ENCODE measurements around the gene TMEM79.
A peak's percentile ranks its signal among the peaks of the same experiment; 100 is the strongest.
"Not testable (repeated sequence)": the region's sequence is repeated elsewhere in the genome, so short reads cannot be mapped to it uniquely, and the experiment has no call there.

Gene TMEM79

GRCh38 chr1:156316909-156317308 is 32.8 kb downstream of the TMEM79 start:
- no peak for FAIRE-seq

DNA sequence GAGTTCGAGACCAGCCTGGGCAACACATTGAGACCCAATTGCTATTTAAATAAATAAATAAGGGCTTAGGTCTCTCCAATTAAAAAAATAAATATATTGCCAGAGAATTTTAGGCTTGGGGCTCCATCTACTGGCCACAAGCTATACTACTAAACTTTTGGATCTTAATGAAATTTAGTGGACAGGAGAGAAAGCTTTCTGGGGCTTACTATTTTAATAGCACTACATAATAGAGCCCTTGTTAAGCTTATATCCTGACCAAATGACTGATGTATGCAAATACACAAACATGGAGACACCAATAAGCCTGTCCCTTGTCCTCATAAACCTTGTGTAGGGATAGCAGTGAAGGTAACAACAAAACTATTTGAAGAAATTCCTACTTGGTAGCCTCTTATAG is 35.5 kb downstream of the TMEM79 start:
- FAIRE-seq = no peak

DNA sequence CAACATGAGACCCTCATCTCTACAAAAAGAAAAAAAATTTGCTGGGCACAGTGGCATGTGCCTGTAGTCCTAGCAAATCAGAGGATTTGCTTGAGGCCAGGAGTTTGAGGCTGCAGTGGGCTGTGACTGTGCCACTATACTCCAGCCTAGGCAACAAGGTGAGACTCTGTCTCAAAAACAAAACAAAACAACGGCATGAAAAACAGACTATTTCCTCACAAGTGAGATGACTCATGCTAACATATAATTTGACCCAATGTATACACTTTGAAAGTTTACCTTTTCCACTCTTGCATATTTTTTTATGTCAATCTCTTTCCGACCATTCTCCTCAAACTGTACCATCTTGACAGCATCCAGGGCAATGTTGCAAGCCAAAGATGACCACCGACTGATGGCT is 36.4 kb downstream of the TMEM79 start:
- FAIRE-seq = no peak

DNA sequence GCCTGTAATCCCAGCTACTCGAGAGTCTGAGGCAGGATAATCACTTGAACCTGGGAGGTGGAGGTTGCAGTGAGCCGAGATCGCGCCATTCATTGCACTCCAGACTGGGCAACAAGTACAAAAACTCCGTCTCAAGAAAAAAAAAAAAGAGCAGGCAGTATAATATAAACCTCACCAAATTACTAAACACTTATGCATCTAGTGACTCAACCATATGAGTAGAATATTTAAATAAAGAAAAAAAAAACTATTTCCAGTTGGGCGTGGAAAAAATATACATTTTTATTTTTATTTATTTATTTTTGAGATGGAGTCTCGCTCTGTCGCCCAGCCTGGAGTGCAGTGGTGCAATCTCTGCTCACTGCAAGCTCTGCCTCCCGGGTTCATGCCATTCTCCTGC is 39.1 kb downstream of the TMEM79 start:
- FAIRE-seq = not testable (repeated sequence)

- FAIRE-seq = no peak
Measured at GRCh38 chr1:156336242-156336641, 52.1 kb downstream of the TMEM79 start.

GRCh38 chr1:156337052-156337887 is 53.1 kb downstream of the TMEM79 start:
- FAIRE-seq = no peak

DNA sequence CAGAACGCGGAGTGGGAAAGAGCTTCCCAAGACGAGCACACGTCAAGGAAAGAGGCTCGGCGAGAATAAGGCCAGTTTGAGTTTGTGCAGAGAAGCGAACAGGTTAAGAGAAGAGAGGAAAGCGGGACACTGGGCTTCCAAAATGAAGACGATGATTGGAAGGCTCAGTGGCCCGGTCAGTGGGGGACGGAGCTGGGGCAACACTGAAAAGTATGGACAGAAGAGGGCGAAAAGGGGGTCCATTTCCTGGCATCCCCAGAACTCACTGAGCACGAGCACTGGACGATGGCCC is 53.7 kb downstream of the TMEM79 start:
- FAIRE-seq = no peak

DNA sequence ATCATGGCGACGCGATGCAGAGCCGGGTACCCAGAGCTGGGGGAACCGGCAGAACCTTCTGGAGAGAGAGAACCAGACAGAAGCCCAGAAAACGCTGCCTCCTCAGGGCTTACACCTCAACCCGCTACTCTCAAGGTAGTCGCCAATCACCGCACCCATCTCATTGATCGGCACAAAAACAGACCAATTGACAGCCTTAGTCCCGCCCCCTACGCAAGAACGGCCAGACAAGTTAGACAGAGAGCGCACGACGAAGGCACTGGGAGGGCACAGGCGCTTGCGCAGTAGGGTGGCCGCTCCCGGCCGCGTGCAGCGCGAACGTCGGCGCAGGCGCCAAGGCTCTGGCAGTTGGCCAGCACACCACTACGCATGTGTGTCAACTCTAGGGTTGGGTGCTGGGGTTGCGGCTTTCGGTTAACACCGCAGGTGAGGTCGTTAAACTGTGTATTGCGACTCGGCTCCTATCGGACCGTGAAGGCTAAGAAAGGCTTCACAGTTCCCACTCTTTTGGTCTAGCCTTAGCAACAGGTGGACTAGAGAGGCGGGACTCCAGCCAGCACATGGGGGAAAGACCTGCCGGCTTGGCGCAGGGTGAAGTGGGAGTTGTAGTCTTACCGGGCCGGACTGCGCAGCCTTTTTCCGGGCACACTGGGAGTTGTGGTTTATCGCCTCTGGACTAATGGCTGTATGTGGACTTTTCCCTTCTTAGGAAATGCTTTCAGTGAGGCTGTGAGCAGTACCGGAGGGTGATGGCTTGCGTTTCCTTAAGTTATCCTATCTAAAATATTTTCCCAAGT is 54.3 kb downstream of the TMEM79 start, which contains the start of the genes CCT3 and TSACC:
CCT3 (minus strand) TSS at position 113 of the 797 bp plus-strand sequence; CDS start at position 5, 108 bp downstream.
TSACC (plus strand) TSS at position 347 of the 797 bp plus-strand sequence. CDS start 1,232 bp downstream, outside the sequence.
- peak; percentile 94 for FAIRE-seq

All from endometrium (tissue), 2 donors.